WTC11 (cell line): Measurements from ENCODE around the gene DCHS2. TPM values are rescaled to one million over a fixed set of nuclear protein-coding genes. Genes with fewer than 3 reads are reported as not detected.

Experiments used
- ATAC-seq: fragments of 200-7000 bp; cut with Tn5 transposase; 2 replicates; pipeline ENCODE4 v1.10.0; 2021; ENCODE audit warnings: mild to moderate bottlenecking, moderate library complexity
- CTCF ChIA-PET: fragments of 300-600 bp; sonication (Branson Sonifier 250); formaldehyde crosslinking; loops from one replicate; lab custom pipeline; 2021; ENCODE audit warnings: antibody characterized with exemption; lab: Charles Lee
- POLR2A ChIA-PET: fragments of 350-600 bp; sonication (Branson Sonifier 250); formaldehyde crosslinking; loops from one replicate; lab custom pipeline; 2021; ENCODE audit warnings: antibody characterized with exemption; lab: Charles Lee
- DNase-seq: peaks from one replicate; pipeline ENCODE4 v3.0.0; 2021; ENCODE audit warnings: low spot score
- H3K27ac Mint-ChIP-seq: 2 replicates; pipeline ENCODE4 v1.8.0; 2021; ENCODE audit warnings: mixed read lengths
- H3K27me3 Mint-ChIP-seq: 2 replicates; pipeline ENCODE4 v1.8.0; 2021; ENCODE audit warnings: low read depth, mild to moderate bottlenecking, moderate library complexity, mixed read lengths
- H3K36me3 Mint-ChIP-seq: 2 replicates; pipeline ENCODE4 v1.8.0; 2021; ENCODE audit warnings: mixed read lengths
- H3K4me1 Mint-ChIP-seq: 2 replicates; pipeline ENCODE4 v1.8.0; 2022; ENCODE audit warnings: mixed read lengths
- H3K4me3 Mint-ChIP-seq: 2 replicates; pipeline ENCODE4 v1.8.0; 2021; ENCODE audit warnings: mild to moderate bottlenecking, moderate library complexity, mixed read lengths
- H3K9me3 Mint-ChIP-seq: 2 replicates; pipeline ENCODE4 v1.8.0; 2021; ENCODE audit warnings: mixed read lengths
- CBFB ChIP-seq: sonication (generic); formaldehyde crosslinking; IDR thresholded peaks from 2 replicates; pipeline ENCODE4 v1.8.1; 2022; ENCODE audit warnings: mild to moderate bottlenecking, low read depth, missing genetic modification reagents
- CREM ChIP-seq: sonication (generic); formaldehyde crosslinking; IDR thresholded peaks from 2 replicates; pipeline ENCODE4 v1.8.1; 2022; ENCODE audit warnings: mild to moderate bottlenecking, missing genetic modification reagents, moderate library complexity
- E2F1 ChIP-seq: sonication (generic); formaldehyde crosslinking; IDR thresholded peaks from 2 replicates; pipeline ENCODE4 v1.8.0; 2022; ENCODE audit warnings: mild to moderate bottlenecking, missing genetic modification reagents
- FOXP4 ChIP-seq: sonication (generic); formaldehyde crosslinking; IDR thresholded peaks from 2 replicates; pipeline ENCODE4 v1.8.0; 2022; ENCODE audit warnings: mild to moderate bottlenecking, missing genetic modification reagents
- IRF2 ChIP-seq: sonication (generic); formaldehyde crosslinking; IDR thresholded peaks from 2 replicates; pipeline ENCODE4 v1.8.0; 2022; ENCODE audit warnings: low read depth, missing genetic modification reagents, borderline replicate concordance
- MAX ChIP-seq: sonication (generic); formaldehyde crosslinking; IDR thresholded peaks from 2 replicates; pipeline ENCODE4 v1.8.0; 2022; ENCODE audit warnings: mild to moderate bottlenecking, missing genetic modification reagents
- MXD4 ChIP-seq: fragments of 250-450 bp; sonication (Bioruptor Pico); IDR thresholded peaks from 2 replicates; pipeline ENCODE4 v1.8.0; 2021; ENCODE audit warnings: mild to moderate bottlenecking, moderate library complexity, borderline replicate concordance
- NFE2L1 ChIP-seq: sonication (generic); formaldehyde crosslinking; IDR thresholded peaks from 2 replicates; pipeline ENCODE4 v1.8.1; 2023; ENCODE audit warnings: missing genetic modification reagents
- NFYB ChIP-seq: sonication (generic); formaldehyde crosslinking; conservative IDR thresholded peaks from 2 replicates; pipeline ENCODE4 v1.8.0; 2022; ENCODE audit warnings: low read depth, missing genetic modification reagents
- NR1H2 ChIP-seq: sonication (generic); formaldehyde crosslinking; IDR thresholded peaks from 2 replicates; pipeline ENCODE4 v1.9.0; 2021; ENCODE audit warnings: mild to moderate bottlenecking, moderate library complexity, missing genetic modification reagents
- TCF7 ChIP-seq: sonication (generic); formaldehyde crosslinking; IDR thresholded peaks from 2 replicates; pipeline ENCODE4 v1.8.0; 2022; ENCODE audit warnings: mild to moderate bottlenecking, low read depth, missing genetic modification reagents, moderate library complexity
- ZMAT4 ChIP-seq: fragments of 250-450 bp; sonication (Bioruptor Pico); IDR thresholded peaks from 2 replicates; pipeline ENCODE4 v1.9.0; 2021; ENCODE audit warnings: mild to moderate bottlenecking
- ZNF219 ChIP-seq: sonication (generic); formaldehyde crosslinking; IDR thresholded peaks from 2 replicates; pipeline ENCODE4 v1.8.0; 2023; ENCODE audit warnings: missing genetic modification reagents, mild to moderate bottlenecking, borderline replicate concordance
- ZNF281 ChIP-seq: sonication (generic); formaldehyde crosslinking; IDR thresholded peaks from 2 replicates; pipeline ENCODE4 v1.8.0; 2023; ENCODE audit warnings: mild to moderate bottlenecking, missing genetic modification reagents
- total RNA-seq: library from RNA; stranded (reverse); gene quantifications from 3 replicates; pipeline ENCODE4 v1.2.3, GENCODE V29; 2021
- TF ChIP-seq, protein P1 (sequence below): fragments of 250-450 bp; sonication (Bioruptor Pico); IDR thresholded peaks from 2 replicates; pipeline ENCODE4 v1.9.0; 2021; ENCODE audit warnings: mild to moderate bottlenecking, borderline replicate concordance
- TF ChIP-seq, protein P2 (sequence below): fragments of 200-600 bp; IDR thresholded peaks from 2 replicates; pipeline ENCODE4 v1.8.0; 2022; ENCODE audit warnings: antibody characterized with exemption

Gene DCHS2
- total RNA-seq, 1 experiment from 2014 or later = 1.3 TPM

- no peak for TF ChIP-seq TCF7 (CRISPR knock-in tag)
Measured at GRCh38 chr4:154476232-154476631, 15.4 kb downstream of the DCHS2 start (continued).

GRCh38 chr4:154475820-154476219 lies 15.8 kb downstream of the DCHS2 start:
- ChIA-PET POLR2A (no interaction called here), CTCF (no interaction called here)
- no peaks in the 10 kb centered on the region for H3K27me3 Mint-ChIP-seq
- TF ChIP-seq MXD4 (CRISPR knock-in tag) (no peak), FOXP4 (CRISPR knock-in tag) (no peak), CBFB (CRISPR knock-in tag) (no peak), E2F1 (CRISPR knock-in tag) (no peak), ZMAT4 (CRISPR knock-in tag) (no peak), TCF7 (CRISPR knock-in tag) (no peak), ZNF281 (no peak), IRF2 (no peak), ZNF219 (CRISPR knock-in tag) (no peak), NR1H2 (CRISPR knock-in tag) (no peak), NFE2L1 (CRISPR knock-in tag) (no peak), NFYB (no peak), MAX (no peak), CREM (CRISPR knock-in tag) (no peak)
- TF ChIP-seq, protein P1, sequence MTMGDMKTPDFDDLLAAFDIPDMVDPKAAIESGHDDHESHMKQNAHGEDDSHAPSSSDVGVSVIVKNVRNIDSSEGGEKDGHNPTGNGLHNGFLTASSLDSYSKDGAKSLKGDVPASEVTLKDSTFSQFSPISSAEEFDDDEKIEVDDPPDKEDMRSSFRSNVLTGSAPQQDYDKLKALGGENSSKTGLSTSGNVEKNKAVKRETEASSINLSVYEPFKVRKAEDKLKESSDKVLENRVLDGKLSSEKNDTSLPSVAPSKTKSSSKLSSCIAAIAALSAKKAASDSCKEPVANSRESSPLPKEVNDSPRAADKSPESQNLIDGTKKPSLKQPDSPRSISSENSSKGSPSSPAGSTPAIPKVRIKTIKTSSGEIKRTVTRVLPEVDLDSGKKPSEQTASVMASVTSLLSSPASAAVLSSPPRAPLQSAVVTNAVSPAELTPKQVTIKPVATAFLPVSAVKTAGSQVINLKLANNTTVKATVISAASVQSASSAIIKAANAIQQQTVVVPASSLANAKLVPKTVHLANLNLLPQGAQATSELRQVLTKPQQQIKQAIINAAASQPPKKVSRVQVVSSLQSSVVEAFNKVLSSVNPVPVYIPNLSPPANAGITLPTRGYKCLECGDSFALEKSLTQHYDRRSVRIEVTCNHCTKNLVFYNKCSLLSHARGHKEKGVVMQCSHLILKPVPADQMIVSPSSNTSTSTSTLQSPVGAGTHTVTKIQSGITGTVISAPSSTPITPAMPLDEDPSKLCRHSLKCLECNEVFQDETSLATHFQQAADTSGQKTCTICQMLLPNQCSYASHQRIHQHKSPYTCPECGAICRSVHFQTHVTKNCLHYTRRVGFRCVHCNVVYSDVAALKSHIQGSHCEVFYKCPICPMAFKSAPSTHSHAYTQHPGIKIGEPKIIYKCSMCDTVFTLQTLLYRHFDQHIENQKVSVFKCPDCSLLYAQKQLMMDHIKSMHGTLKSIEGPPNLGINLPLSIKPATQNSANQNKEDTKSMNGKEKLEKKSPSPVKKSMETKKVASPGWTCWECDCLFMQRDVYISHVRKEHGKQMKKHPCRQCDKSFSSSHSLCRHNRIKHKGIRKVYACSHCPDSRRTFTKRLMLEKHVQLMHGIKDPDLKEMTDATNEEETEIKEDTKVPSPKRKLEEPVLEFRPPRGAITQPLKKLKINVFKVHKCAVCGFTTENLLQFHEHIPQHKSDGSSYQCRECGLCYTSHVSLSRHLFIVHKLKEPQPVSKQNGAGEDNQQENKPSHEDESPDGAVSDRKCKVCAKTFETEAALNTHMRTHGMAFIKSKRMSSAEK (CRISPR knock-in tag) = no peak
- TF ChIP-seq, protein P2, sequence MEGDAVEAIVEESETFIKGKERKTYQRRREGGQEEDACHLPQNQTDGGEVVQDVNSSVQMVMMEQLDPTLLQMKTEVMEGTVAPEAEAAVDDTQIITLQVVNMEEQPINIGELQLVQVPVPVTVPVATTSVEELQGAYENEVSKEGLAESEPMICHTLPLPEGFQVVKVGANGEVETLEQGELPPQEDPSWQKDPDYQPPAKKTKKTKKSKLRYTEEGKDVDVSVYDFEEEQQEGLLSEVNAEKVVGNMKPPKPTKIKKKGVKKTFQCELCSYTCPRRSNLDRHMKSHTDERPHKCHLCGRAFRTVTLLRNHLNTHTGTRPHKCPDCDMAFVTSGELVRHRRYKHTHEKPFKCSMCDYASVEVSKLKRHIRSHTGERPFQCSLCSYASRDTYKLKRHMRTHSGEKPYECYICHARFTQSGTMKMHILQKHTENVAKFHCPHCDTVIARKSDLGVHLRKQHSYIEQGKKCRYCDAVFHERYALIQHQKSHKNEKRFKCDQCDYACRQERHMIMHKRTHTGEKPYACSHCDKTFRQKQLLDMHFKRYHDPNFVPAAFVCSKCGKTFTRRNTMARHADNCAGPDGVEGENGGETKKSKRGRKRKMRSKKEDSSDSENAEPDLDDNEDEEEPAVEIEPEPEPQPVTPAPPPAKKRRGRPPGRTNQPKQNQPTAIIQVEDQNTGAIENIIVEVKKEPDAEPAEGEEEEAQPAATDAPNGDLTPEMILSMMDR = no peak
- ATAC-seq = no peak
- H3K4me1 Mint-ChIP-seq = no peaks in the 10 kb centered on the region
- no peak overlapping the region for H3K4me3 Mint-ChIP-seq
- no peaks in the 10 kb centered on the region for H3K36me3 Mint-ChIP-seq
- H3K27ac Mint-ChIP-seq = no peak overlapping the region
- no peaks in the 10 kb centered on the region for H3K9me3 Mint-ChIP-seq
- DNase-seq = no peak
